Activated CD8-positive, alpha-beta T cell treated with anti-CD3 and anti-CD28 coated beads for 36 hours (primary cell): ENCODE measurements around the gene ZBTB8B. TPM values are rescaled to one million over a fixed set of nuclear protein-coding genes. Genes with fewer than 3 reads are reported as not detected.

ENCODE experiments used
- ATAC-seq: fragments of 200-7000 bp; cut with Tn5 transposase; one replicate; pipeline ENCODE4 v1.10.0; 2021; ENCODE audit warnings: mild to moderate bottlenecking, moderate library complexity
- CTCF ChIA-PET: fragments of 350-600 bp; sonication (Branson Sonifier 250); formaldehyde crosslinking; loops from one replicate; lab custom pipeline; 2021; ENCODE audit warnings: antibody characterized with exemption; lab: Charles Lee
- POLR2A ChIA-PET: fragments of 350-600 bp; sonication (Branson Sonifier 250); formaldehyde crosslinking; loops from one replicate; lab custom pipeline; 2021; ENCODE audit warnings: antibody characterized with exemption; lab: Charles Lee
- DNase-seq: peaks from one replicate; pipeline ENCODE4 v3.0.0-alpha.2; 2020
- H3K27ac Mint-ChIP-seq: one replicate; pipeline ENCODE4 v1.8.0; 2021; ENCODE audit warnings: mild to moderate bottlenecking, mixed read lengths
- H3K27me3 Mint-ChIP-seq: one replicate; pipeline ENCODE4 v1.8.0; 2021; ENCODE audit warnings: mixed read lengths
- H3K36me3 Mint-ChIP-seq: one replicate; pipeline ENCODE4 v1.8.0; 2021; ENCODE audit warnings: low read depth, mixed read lengths
- H3K4me1 Mint-ChIP-seq: one replicate; pipeline ENCODE4 v1.8.0; 2021; ENCODE audit warnings: low read depth, mixed read lengths
- H3K4me3 Mint-ChIP-seq: one replicate; pipeline ENCODE4 v1.8.0; 2021; ENCODE audit warnings: mild to moderate bottlenecking, moderate library complexity, mixed read lengths
- H3K9me3 Mint-ChIP-seq: one replicate; pipeline ENCODE4 v1.8.0; 2021; ENCODE audit warnings: mixed read lengths
- CTCF ChIP-seq: fragments of 200-600 bp; IDR thresholded peaks from one replicate; pipeline ENCODE4 v1.8.0; 2022; ENCODE audit warnings: antibody characterized with exemption, mild to moderate bottlenecking
- intact Hi-C: fragments of 100-400 bp; cut with micrococcal nuclease; formaldehyde crosslinking; loops from one replicate; pipeline ENCODE4 v1.10.0; 2022
- total RNA-seq, 2 experiments: library from RNA; stranded (reverse); gene quantifications; one replicate each; pipeline ENCODE4 v1.2.3, GENCODE V29; 2021

Gene ZBTB8B
- not detected for total RNA-seq

- H3K36me3 Mint-ChIP-seq = no peaks in the 10 kb centered on the region
- peaks cover 12% of the 10 kb centered on the region for H3K4me1 Mint-ChIP-seq
- ChIA-PET POLR2A (no interaction called here), CTCF (interaction anchor here (1.0 kb wide), 1 partner anchor 16 kb away, joined by 4 read pairs; no protein-coding TSS in a partner anchor)
- no peak within 1 kb of the TSS for H3K27ac Mint-ChIP-seq
- H3K27me3 Mint-ChIP-seq = peaks cover 39% of the 10 kb centered on the region
- TF ChIP-seq CTCF = no peak
- H3K9me3 Mint-ChIP-seq = no peaks in the 10 kb centered on the region
- intact Hi-C loops = no loop called here
- peak within 1 kb of the TSS; percentile 43 for H3K4me3 Mint-ChIP-seq
- DNase-seq (peak; percentile 56), ATAC-seq (peak; percentile 81)
Observed at GRCh38 chr1:32464716-32465577, at the start of gene ZBTB8B. Gene ZBTB8B (plus strand): TSS chr1:32465072. CDS start chr1:32470625, 5,553 bp downstream.

GRCh38 chr1:32421775-32422174 is 43.1 kb upstream of the ZBTB8B start:
- no peak overlapping the region for H3K4me3 Mint-ChIP-seq
- ATAC-seq (no peak), DNase-seq (no peak)
- no peaks in the 10 kb centered on the region for H3K36me3 Mint-ChIP-seq
- CTCF ChIA-PET = interaction anchor here (2.7 kb wide), 1 partner anchor 20 kb away, joined by 8 read pairs; no protein-coding TSS in a partner anchor
- H3K27ac Mint-ChIP-seq = no peak overlapping the region
- POLR2A ChIA-PET = no interaction called here
- peaks cover 8% of the 10 kb centered on the region for H3K27me3 Mint-ChIP-seq
- no peaks in the 10 kb centered on the region for H3K4me1 Mint-ChIP-seq
- intact Hi-C loops = no loop called here
- no peaks in the 10 kb centered on the region for H3K9me3 Mint-ChIP-seq
- no peak for TF ChIP-seq CTCF

- H3K4me3 Mint-ChIP-seq = no peak overlapping the region
- no peaks in the 10 kb centered on the region for H3K4me1 Mint-ChIP-seq
- no peak overlapping the region for H3K27ac Mint-ChIP-seq
- ChIA-PET CTCF (interaction anchor here (0.8 to 2.9 kb wide), 4 partner anchors 13 to 25 kb away, joined by 3 to 13 read pairs (median 8); no protein-coding TSS in a partner anchor), POLR2A (no interaction called here)
- peaks cover 31% of the 10 kb centered on the region for H3K27me3 Mint-ChIP-seq
- DNase-seq = no peak
- no peaks in the 10 kb centered on the region for H3K36me3 Mint-ChIP-seq
- no peak for ATAC-seq
- H3K9me3 Mint-ChIP-seq = no peaks in the 10 kb centered on the region
- TF ChIP-seq CTCF = no peak
- intact Hi-C loops = no loop called here
Observed at GRCh38 chr1:32426489-32427255, 38.2 kb upstream of the ZBTB8B start.

- no peaks in the 10 kb centered on the region for H3K9me3 Mint-ChIP-seq
- no peak overlapping the region for H3K4me3 Mint-ChIP-seq
- DNase-seq (no peak), ATAC-seq (no peak)
- H3K27ac Mint-ChIP-seq = no peak overlapping the region
- intact Hi-C loops = no loop called here
- H3K4me1 Mint-ChIP-seq = no peaks in the 10 kb centered on the region
- ChIA-PET CTCF (interaction anchor here (1.0 to 2.9 kb wide), 2 partner anchors 14 to 21 kb away, joined by 3 to 13 read pairs; no protein-coding TSS in a partner anchor), POLR2A (no interaction called here)
- TF ChIP-seq CTCF = no peak
- no peaks in the 10 kb centered on the region for H3K36me3 Mint-ChIP-seq
- peaks cover 32% of the 10 kb centered on the region for H3K27me3 Mint-ChIP-seq
Observed at GRCh38 chr1:32427264-32427963, 37.5 kb upstream of the ZBTB8B start.
